ENCODE measurements around the gene CEP85L.

GRCh38 chr6:118562248-118562647, 89.1 kb downstream of the CEP85L start:
- TF ChIP-seq CTCF (IDR thresholded peaks at IDR 0.05; ENCODE audit: borderline replicate concordance, extremely low read depth, low read length, poor library complexity, severe bottlenecking) (no peak), EZH2 (IDR thresholded peaks at IDR 0.05; ENCODE audit: borderline replicate concordance, low read depth, low read length, severe bottlenecking) (no peak)
